Erythroblast (primary cell): ENCODE measurements around the gene RPLP1.

ENCODE experiments used
- GATA1 ChIP-seq: IDR thresholded peaks from 2 replicates; pipeline ENCODE4 v1.6.1; 2011; ENCODE audit warnings: low read depth, mild to moderate bottlenecking, control low read depth, low read length, moderate library complexity
- POLR2A ChIP-seq: IDR thresholded peaks from 2 replicates; pipeline ENCODE4 v1.6.1; 2011; ENCODE audit warnings: mild to moderate bottlenecking, low read length

- no peak for TF ChIP-seq POLR2A
- TF ChIP-seq GATA1: no peak
These were observed 51.9 kb downstream of the RPLP1 start for GRCh38 chr15:69504352-69505040.
